ENCODE results near the gene DAZAP1.

DNA sequence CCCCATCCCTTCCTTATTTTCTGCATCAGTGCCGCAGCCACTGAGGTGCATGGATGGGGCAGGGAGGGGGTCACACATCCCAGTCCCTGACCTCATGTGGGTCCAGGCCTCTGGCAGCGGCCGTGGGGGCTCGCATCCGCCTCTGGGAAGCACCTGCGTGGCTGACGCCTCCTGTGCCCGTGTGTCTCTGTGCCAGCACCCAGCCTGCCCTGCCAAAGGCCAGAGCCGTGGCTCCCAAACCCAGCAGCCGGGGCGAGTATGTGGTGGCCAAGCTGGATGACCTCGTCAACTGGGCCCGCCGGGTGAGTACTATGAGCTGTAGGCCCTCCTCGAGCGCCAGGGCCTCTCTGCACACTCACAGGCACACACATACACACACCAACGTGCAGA lies 18.8 kb upstream of the DAZAP1 start:
- TF ChIP-seq, protein P1, sequence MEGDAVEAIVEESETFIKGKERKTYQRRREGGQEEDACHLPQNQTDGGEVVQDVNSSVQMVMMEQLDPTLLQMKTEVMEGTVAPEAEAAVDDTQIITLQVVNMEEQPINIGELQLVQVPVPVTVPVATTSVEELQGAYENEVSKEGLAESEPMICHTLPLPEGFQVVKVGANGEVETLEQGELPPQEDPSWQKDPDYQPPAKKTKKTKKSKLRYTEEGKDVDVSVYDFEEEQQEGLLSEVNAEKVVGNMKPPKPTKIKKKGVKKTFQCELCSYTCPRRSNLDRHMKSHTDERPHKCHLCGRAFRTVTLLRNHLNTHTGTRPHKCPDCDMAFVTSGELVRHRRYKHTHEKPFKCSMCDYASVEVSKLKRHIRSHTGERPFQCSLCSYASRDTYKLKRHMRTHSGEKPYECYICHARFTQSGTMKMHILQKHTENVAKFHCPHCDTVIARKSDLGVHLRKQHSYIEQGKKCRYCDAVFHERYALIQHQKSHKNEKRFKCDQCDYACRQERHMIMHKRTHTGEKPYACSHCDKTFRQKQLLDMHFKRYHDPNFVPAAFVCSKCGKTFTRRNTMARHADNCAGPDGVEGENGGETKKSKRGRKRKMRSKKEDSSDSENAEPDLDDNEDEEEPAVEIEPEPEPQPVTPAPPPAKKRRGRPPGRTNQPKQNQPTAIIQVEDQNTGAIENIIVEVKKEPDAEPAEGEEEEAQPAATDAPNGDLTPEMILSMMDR (optimal IDR thresholded peaks at IDR 0.05 in 1 of 3, IDR thresholded peaks at IDR 0.05 in 1 of 3, conservative IDR thresholded peaks at IDR 0.05 in 1 of 3; ENCODE audit: extremely low read depth in 1 of 3, insufficient read depth in 2 of 3, low read length in 3 of 3) = no peak
- TF ChIP-seq EZH2 (IDR thresholded peaks at IDR 0.05; ENCODE audit: low read length) = no peak

All from keratinocyte (primary cell).